PFSK-1 (cell line): Measurements from ENCODE around the gene LDLRAD3.

ENCODE experiments used
- FOXP2 ChIP-seq: optimal IDR thresholded peaks from 2 replicates; pipeline ENCODE3; 2011; ENCODE audit warnings: borderline replicate concordance, control low read depth, inconsistent platforms; ENCODE audit not compliant: insufficient read depth; ENCODE audit errors: extremely low read length, extremely low read depth
- POLR2AphosphoS5 ChIP-seq: IDR thresholded peaks from 2 replicates; pipeline ENCODE4 v1.6.1; 2012; ENCODE audit warnings: low read depth, mild to moderate bottlenecking, control low read depth, low read length, moderate library complexity
- SIN3A ChIP-seq: IDR thresholded peaks from 2 replicates; pipeline ENCODE4 v1.6.1; 2012; ENCODE audit warnings: mild to moderate bottlenecking, low read length, moderate library complexity, borderline replicate concordance; ENCODE audit not compliant: insufficient read depth
- TAF1 ChIP-seq: IDR thresholded peaks from 2 replicates; pipeline ENCODE4 v1.6.1; 2012; ENCODE audit warnings: low read length, control low read depth, borderline replicate concordance; ENCODE audit not compliant: insufficient read depth
- TF ChIP-seq, protein P1 (sequence below), 2 experiments: IDR thresholded peaks; 2 replicates each; pipeline versions ENCODE4 v1.6.1 to v1.8.0; 2011 to 2012; ENCODE audit warnings: low read depth in 2 of 2, low read length in 2 of 2, control low read depth in 1 of 2, inconsistent platforms in 1 of 2, mild to moderate bottlenecking in 1 of 2, moderate library complexity in 1 of 2; ENCODE audit not compliant: insufficient read depth in 1 of 2

LDLRAD3 gene

DNA sequence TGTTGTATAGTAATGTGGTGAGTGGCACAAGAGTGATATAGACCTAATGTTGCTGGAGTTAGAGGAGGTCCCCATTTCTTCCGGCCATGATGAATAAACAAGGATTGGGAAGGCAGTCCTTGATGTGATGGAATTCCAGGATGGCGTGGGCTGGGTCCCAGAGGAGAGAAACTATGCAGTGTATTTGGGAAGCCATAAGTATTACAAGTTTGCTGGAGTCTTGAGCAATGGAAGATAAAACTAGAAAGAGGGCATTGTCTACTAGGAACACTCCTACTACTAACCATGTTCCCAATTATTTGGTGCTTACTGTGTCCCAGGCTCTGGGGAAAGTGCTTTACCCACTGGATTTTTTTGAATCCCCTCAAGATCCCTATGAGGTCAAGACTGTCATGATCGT lies 20.0 kb downstream of the LDLRAD3 start:
- TF ChIP-seq, protein P1, sequence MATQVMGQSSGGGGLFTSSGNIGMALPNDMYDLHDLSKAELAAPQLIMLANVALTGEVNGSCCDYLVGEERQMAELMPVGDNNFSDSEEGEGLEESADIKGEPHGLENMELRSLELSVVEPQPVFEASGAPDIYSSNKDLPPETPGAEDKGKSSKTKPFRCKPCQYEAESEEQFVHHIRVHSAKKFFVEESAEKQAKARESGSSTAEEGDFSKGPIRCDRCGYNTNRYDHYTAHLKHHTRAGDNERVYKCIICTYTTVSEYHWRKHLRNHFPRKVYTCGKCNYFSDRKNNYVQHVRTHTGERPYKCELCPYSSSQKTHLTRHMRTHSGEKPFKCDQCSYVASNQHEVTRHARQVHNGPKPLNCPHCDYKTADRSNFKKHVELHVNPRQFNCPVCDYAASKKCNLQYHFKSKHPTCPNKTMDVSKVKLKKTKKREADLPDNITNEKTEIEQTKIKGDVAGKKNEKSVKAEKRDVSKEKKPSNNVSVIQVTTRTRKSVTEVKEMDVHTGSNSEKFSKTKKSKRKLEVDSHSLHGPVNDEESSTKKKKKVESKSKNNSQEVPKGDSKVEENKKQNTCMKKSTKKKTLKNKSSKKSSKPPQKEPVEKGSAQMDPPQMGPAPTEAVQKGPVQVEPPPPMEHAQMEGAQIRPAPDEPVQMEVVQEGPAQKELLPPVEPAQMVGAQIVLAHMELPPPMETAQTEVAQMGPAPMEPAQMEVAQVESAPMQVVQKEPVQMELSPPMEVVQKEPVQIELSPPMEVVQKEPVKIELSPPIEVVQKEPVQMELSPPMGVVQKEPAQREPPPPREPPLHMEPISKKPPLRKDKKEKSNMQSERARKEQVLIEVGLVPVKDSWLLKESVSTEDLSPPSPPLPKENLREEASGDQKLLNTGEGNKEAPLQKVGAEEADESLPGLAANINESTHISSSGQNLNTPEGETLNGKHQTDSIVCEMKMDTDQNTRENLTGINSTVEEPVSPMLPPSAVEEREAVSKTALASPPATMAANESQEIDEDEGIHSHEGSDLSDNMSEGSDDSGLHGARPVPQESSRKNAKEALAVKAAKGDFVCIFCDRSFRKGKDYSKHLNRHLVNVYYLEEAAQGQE (IDR thresholded peaks at IDR 0.05; ENCODE audit: insufficient read depth in 1 of 2, low read depth in 2 of 2, low read length in 2 of 2) = no peak
- TF ChIP-seq POLR2AphosphoS5 (no peak), SIN3A (no peak), FOXP2 (no peak), TAF1 (no peak)

DNA sequence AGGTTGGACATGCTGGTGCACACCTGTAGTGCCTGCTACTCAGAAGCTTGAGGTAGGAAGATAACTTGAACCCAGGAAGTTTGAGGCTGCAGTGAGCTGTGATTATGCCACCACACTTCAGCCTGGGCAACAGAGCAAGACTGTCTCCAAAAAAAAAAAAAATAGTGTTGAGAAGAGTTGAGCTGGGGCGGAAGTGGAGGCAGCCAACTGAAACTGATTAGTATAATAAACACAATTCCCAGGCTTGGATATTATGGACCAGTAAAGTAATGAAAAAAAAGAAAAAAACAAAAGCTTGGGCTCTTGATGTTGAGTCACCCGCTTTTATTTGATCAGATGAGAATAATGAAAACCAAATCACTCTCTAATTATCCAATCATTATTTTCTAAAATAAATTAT lies 21.0 kb downstream of the LDLRAD3 start:
- TF ChIP-seq FOXP2 (no peak), TAF1 (no peak)

DNA sequence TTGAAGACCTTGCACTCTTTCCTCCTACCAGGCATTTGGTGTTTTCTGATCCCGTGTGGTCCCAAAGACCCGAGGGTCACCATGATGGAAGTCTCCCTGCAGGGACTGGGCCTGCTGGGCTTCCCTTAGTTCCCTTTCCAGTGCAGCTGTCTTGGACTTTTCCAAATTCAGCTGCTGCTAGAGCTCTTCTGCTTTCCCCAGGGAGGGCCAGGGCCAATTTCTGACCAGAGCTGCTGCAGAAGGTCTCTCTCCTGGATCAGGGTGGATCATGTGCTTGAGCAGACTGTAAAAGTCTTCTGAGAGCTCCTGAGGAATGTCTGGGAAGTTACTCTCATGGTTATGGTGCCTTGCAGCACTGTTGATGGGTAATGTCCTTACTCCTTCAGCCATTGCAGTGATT lies 23.2 kb downstream of the LDLRAD3 start:
- TF ChIP-seq POLR2AphosphoS5 = no peak
- TF ChIP-seq, protein P1 (IDR thresholded peaks at IDR 0.05; ENCODE audit: insufficient read depth in 1 of 2, low read depth in 2 of 2, low read length in 2 of 2) = no peak

DNA sequence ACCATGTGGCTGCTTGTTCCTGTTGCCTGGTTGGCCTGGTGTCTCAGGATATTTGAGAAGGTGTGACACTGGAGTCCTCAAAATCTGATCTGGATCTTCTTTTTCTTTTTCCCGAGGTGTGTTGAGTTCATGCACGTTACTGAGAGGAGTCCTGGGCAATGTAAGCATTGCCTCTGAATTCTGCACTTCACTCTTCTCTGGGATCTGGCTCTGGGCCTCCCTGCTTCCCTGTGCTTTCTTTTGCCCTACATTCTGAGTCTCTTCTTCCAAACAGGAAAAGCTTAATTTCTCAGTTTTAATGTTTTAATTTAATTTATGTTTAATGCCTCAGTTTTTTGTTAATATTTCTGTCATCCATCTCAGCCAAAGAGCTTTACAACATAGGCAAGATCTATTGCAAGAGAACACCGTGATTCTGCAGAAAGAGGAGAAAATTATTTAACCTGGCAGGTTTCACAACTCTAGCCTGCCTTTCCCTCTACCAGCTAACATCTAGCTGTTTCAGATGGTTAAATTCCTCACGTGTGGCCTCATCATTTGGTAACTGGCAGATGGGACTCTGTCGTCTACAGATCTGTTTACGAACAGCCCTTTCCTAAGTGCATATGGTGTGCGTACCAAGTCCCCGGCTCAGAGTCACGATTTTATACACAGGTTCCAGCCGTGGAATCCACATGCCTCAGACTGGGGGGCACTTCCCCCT lies 24.7 kb downstream of the LDLRAD3 start:
- TF ChIP-seq, protein P1 (IDR thresholded peaks at IDR 0.05; ENCODE audit: insufficient read depth in 1 of 2, low read depth in 2 of 2, low read length in 2 of 2) = no peak
- no peak for TF ChIP-seq TAF1

DNA sequence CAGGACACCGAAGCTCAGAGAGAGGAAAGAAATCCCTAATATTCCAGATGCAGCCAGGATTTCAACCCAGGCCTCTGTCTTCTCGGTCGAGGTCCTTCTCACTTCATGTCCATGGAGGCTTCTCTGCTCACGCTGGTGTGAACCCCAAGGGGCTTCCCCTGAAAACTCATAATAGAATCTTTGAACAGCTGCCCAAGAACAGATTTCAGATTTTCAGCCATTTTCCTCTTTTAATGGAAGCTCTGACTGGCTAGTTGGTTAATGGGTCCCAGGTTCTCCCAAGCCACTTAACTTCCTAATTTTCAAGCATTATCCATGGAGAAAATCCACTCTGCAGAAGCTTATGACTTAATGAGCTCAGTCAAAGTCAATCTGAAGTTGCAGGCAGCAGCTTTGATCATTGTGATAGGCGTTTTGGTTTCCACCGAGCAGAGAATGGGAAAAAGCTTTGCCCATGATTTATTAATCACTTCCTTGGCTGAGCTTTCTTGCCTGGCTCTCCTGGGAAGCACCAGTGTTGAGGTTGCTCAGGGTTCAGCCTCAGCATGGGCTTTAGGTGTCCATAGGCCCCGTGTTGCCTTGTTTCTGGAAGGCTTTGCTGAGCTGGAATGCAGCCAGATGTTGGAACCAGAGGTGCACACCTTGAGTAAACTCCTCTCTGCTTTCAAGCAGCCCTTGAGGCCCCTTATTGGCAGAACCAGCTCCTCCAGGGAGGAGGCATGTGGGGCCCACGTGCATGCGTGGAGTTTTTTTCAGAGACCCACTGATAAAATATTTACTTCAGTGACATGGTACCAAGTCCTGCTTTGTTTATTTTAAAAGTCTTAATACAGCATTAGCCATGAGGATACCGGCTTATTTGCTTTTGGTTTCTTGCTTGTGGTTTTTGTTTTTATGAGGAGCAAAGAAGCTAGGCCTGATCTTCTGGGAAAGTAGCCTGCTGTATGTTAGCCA lies 25.5 kb downstream of the LDLRAD3 start:
- TF ChIP-seq FOXP2 (no peak), TAF1 (no peak), POLR2AphosphoS5 (no peak), SIN3A (no peak)
- TF ChIP-seq, protein P1 (IDR thresholded peaks at IDR 0.05; ENCODE audit: insufficient read depth in 1 of 2, low read depth in 2 of 2, low read length in 2 of 2) = no peak
